Fibroblast of lung (primary cell): ENCODE results near the gene STK11. TPM values are rescaled to one million over a fixed set of nuclear protein-coding genes. Genes with fewer than 3 reads are reported as not detected.

Experiments
- DNase-seq, 2 donors: peaks; one replicate each; pipeline versions ENCODE4 v3.0.0 to v3.0.0-alpha.2; 2010; ENCODE audit warnings: low read depth in 2 of 2
- H2AFZ ChIP-seq: 2 replicates; pipeline ENCODE4 v1.5.1; 2012; ENCODE audit warnings: low read length, control low read depth, inconsistent platforms
- H3K27ac ChIP-seq: 2 replicates; pipeline ENCODE4 v1.5.1; 2011; ENCODE audit warnings: low read length, control low read depth; ENCODE audit not compliant: insufficient read depth
- H3K27me3 ChIP-seq: 2 replicates; pipeline ENCODE4 v1.5.1; 2011; ENCODE audit warnings: mild to moderate bottlenecking, low read length; ENCODE audit not compliant: control insufficient read depth, insufficient read depth
- H3K36me3 ChIP-seq: 2 replicates; pipeline ENCODE4 v1.5.1; 2011; ENCODE audit warnings: low read length; ENCODE audit not compliant: control insufficient read depth, insufficient read depth
- H3K4me1 ChIP-seq: 2 replicates; pipeline ENCODE4 v1.5.1; 2011; ENCODE audit warnings: low read length; ENCODE audit not compliant: control insufficient read depth, insufficient read depth; ENCODE audit errors: extremely low read depth
- H3K4me2 ChIP-seq: 2 replicates; pipeline ENCODE4 v1.5.1; 2011; ENCODE audit warnings: low read length, control low read depth; ENCODE audit not compliant: insufficient read depth; ENCODE audit errors: extremely low read depth
- H3K4me3 ChIP-seq, 4 experiments: fragments of 200-600 bp in 1 of 4; sonication (generic) in 1 of 4; replicated peaks in 1 of 4; 2 replicates each; pipeline ENCODE4 v1.5.1; 2011 to 2016; ENCODE audit warnings: low read length in 4 of 4, low read depth in 3 of 4, mild to moderate bottlenecking in 3 of 4, control low read depth in 2 of 4, inconsistent platforms in 1 of 4, mixed read lengths in 1 of 4; ENCODE audit not compliant: insufficient read depth in 1 of 4; ENCODE audit errors: control extremely low read depth in 1 of 4
- H3K79me2 ChIP-seq: 2 replicates; pipeline ENCODE4 v1.5.1; 2012; ENCODE audit warnings: mild to moderate bottlenecking, low read length, inconsistent platforms; ENCODE audit not compliant: control insufficient read depth, insufficient read depth
- H3K9ac ChIP-seq: 2 replicates; pipeline ENCODE4 v1.5.1; 2011; ENCODE audit warnings: mild to moderate bottlenecking, low read length, control low read depth; ENCODE audit not compliant: insufficient read depth
- H3K9me3 ChIP-seq: 2 replicates; pipeline ENCODE4 v1.5.1; 2012; ENCODE audit warnings: low read depth, low read length; ENCODE audit not compliant: control insufficient read depth, insufficient read depth
- H4K20me1 ChIP-seq: 2 replicates; pipeline ENCODE4 v1.5.1; 2011; ENCODE audit warnings: low read length; ENCODE audit not compliant: control insufficient read depth, insufficient read depth; ENCODE audit errors: extremely low read depth
- CTCF ChIP-seq, 2 donors: IDR thresholded peaks in 1 of 2; conservative IDR thresholded peaks in 1 of 2; 1 replicate in 1 of 2; 2 replicates in 1 of 2; pipeline ENCODE4 v1.5.1; 2011 to 2012; ENCODE audit warnings: low read length in 2 of 2, control low read depth in 1 of 2, inconsistent platforms in 1 of 2, low read depth in 1 of 2, mild to moderate bottlenecking in 1 of 2
- EZH2 ChIP-seq: IDR thresholded peaks from 2 replicates; pipeline ENCODE4 v1.5.1; 2012; ENCODE audit warnings: low read length, control low read depth, mild to moderate bottlenecking; ENCODE audit errors: missing control alignments
- polyA plus RNA-seq, 2 donors: library from polyadenylated mRNA; depleted of rRNA in 1 of 2; stranded (reverse) in 1 of 2; unstranded in 1 of 2; fragments of >200 nt; gene quantifications; 2 replicates each; pipeline ENCODE4 v1.2.1, GENCODE V29; 2011 to 2012; ENCODE audit warnings: missing spikeins in 1 of 2
- total RNA-seq: library from RNA; depleted of rRNA; stranded (reverse); fragments of >200 nt; gene quantifications from 2 replicates; pipeline ENCODE4 v1.2.1, GENCODE V29; 2014

The STK11 gene
- total and polyA plus RNA-seq, 2 donors (not counting 1 experiment from before 2014, with no cell fraction given), result 23.7 to 96.6 TPM

GRCh38 chr19:1269478-1270212 is 64.1 kb downstream of the STK11 start:
- Histone ChIP-seq H3K79me2 (peaks cover 53% of the 10 kb centered on the region), H3K27me3 (no peaks in the 10 kb centered on the region), H3K4me3 (peak overlapping the region; percentile 69 to 89 (median 81)), H3K27ac (peak overlapping the region; percentile 98), H3K4me2 (peak overlapping the region; percentile 99), H3K4me1 (peaks cover 49% of the 10 kb centered on the region), H3K9ac (peak overlapping the region; percentile 92), H3K36me3 (peaks cover 31% of the 10 kb centered on the region), H3K9me3 (no peaks in the 10 kb centered on the region), H2AFZ (no peak overlapping the region), H4K20me1 (no peaks in the 10 kb centered on the region)
- peak in 1 of 2 donors; percentile 10 for TF ChIP-seq CTCF (conservative IDR thresholded peaks at IDR 0.05 in 1 of 2, IDR thresholded peaks at IDR 0.05 in 1 of 2; ENCODE audit: low read depth in 1 of 2, low read length in 2 of 2)
- TF ChIP-seq EZH2, result no peak
- peak; percentile 88 to 91 for DNase-seq

DNA sequence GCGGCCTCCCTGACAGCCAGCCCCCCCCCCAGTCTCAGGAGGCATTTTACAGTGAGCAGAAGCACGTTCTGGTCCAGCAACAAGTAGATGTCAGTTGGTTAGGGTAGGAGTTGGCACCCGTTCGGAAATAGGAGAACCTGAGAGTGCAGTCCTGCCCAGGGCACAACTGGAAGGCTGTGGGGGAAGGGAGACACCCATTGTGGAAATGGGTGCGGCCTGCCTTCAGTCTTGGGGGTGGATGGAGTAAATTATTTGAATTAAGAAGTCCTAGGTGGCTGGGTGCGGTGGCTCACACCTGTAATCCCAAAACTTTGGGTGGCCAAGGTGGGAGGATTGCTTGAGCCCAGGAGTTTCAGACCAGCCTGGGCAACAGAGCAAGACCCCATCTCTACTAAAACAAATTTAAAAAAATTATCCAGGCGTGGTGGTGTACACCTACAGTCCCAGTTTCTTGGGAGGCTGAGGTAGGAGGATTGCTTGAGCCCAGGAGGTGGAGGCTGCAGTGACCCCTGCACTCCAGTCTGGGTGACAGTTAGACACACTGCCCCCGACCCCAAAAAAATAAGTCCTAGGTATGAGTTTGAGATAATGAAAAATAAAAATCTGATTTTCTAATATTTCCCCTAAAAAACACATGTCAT is 64.8 kb downstream of the STK11 start:
- H2AFZ ChIP-seq, result no peak overlapping the region
- TF ChIP-seq CTCF (conservative IDR thresholded peaks at IDR 0.05 in 1 of 2, IDR thresholded peaks at IDR 0.05 in 1 of 2; ENCODE audit: low read depth in 1 of 2, low read length in 2 of 2) (no peak), EZH2 (no peak)
- no peaks in the 10 kb centered on the region for H3K27me3 ChIP-seq
- peak overlapping the region; percentile 92 for H3K9ac ChIP-seq
- peaks cover 35% of the 10 kb centered on the region for H3K36me3 ChIP-seq
- H3K9me3 ChIP-seq, result no peaks in the 10 kb centered on the region
- peak overlapping the region; percentile 99 for H3K4me2 ChIP-seq
- H3K4me1 ChIP-seq, result peaks cover 46% of the 10 kb centered on the region
- DNase-seq, result no peak
- H3K27ac ChIP-seq, result peak overlapping the region; percentile 98
- H3K79me2 ChIP-seq, result peaks cover 53% of the 10 kb centered on the region
- no peaks in the 10 kb centered on the region for H4K20me1 ChIP-seq
- H3K4me3 ChIP-seq, result peak overlapping the region; percentile 69 to 89 (median 81)

DNA sequence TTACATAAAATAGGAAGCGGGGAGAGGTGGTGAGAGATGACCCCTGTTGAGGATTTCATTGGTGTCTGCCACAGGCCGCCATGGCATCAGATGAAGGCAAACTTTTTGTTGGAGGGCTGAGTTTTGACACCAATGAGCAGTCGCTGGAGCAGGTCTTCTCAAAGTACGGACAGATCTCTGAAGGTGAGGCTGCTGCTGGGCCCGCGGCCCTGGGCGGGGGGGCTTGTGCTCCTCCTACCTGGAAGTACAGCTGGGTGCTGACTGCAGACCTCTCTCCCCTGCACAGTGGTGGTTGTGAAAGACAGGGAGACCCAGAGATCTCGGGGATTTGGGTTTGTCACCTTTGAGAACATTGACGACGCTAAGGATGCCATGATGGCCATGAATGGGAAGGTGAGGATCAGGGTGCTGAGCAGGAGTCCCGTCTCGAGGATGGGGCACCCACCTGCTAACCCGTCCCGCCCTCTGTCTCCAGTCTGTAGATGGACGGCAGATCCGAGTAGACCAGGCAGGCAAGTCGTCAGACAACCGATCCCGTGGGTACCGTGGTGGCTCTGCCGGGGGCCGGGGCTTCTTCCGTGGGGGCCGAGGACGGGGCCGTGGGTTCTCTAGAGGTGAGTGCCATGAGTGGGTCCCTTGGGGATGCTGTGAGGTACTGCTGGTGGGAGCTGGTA is 65.4 kb downstream of the STK11 start:
- H2AFZ ChIP-seq, result no peak overlapping the region
- no peaks in the 10 kb centered on the region for H3K9me3 ChIP-seq
- H3K36me3 ChIP-seq, result peaks cover 35% of the 10 kb centered on the region
- no peaks in the 10 kb centered on the region for H4K20me1 ChIP-seq
- peak overlapping the region; percentile 98 for H3K27ac ChIP-seq
- H3K4me3 ChIP-seq, result peak overlapping the region; percentile 69 to 89 (median 81)
- peaks cover 53% of the 10 kb centered on the region for H3K79me2 ChIP-seq
- peak overlapping the region; percentile 99 for H3K4me2 ChIP-seq
- peaks cover 43% of the 10 kb centered on the region for H3K4me1 ChIP-seq
- H3K27me3 ChIP-seq, result no peaks in the 10 kb centered on the region
- no peak for DNase-seq
- H3K9ac ChIP-seq, result peak overlapping the region; percentile 27
- TF ChIP-seq EZH2 (no peak), CTCF (conservative IDR thresholded peaks at IDR 0.05 in 1 of 2, IDR thresholded peaks at IDR 0.05 in 1 of 2; ENCODE audit: low read depth in 1 of 2, low read length in 2 of 2) (no peak)
